ENCODE results near the gene NIP7.

DNA sequence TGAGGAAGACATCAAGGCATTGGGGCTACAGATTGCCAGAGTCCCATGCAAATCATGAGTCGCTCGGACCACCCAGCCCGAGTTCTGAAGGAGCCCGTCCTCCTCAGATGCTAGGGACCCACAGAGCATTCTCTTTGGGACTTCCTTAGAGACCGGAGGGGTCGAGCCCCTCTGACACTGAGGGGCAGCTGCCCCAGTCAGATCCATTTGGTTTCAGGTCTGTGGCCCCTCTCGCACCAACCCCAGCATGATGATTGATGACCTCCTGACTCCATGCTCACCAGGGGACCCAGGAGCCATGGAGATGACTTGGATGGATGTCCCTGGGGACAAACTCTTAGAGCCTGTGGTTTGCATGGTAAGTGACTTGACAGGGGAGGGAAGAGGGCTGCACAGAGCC is 17.2 kb upstream of the NIP7 start:
- TF ChIP-seq POLR2AphosphoS5 (IDR thresholded peaks at IDR 0.05; ENCODE audit: low read depth, low read length) (no peak), SIN3A (IDR thresholded peaks at IDR 0.05; ENCODE audit: borderline replicate concordance, insufficient read depth, low read length) (no peak), TAF1 (IDR thresholded peaks at IDR 0.05; ENCODE audit: borderline replicate concordance, insufficient read depth, low read length) (no peak)
- TF ChIP-seq, protein P1, sequence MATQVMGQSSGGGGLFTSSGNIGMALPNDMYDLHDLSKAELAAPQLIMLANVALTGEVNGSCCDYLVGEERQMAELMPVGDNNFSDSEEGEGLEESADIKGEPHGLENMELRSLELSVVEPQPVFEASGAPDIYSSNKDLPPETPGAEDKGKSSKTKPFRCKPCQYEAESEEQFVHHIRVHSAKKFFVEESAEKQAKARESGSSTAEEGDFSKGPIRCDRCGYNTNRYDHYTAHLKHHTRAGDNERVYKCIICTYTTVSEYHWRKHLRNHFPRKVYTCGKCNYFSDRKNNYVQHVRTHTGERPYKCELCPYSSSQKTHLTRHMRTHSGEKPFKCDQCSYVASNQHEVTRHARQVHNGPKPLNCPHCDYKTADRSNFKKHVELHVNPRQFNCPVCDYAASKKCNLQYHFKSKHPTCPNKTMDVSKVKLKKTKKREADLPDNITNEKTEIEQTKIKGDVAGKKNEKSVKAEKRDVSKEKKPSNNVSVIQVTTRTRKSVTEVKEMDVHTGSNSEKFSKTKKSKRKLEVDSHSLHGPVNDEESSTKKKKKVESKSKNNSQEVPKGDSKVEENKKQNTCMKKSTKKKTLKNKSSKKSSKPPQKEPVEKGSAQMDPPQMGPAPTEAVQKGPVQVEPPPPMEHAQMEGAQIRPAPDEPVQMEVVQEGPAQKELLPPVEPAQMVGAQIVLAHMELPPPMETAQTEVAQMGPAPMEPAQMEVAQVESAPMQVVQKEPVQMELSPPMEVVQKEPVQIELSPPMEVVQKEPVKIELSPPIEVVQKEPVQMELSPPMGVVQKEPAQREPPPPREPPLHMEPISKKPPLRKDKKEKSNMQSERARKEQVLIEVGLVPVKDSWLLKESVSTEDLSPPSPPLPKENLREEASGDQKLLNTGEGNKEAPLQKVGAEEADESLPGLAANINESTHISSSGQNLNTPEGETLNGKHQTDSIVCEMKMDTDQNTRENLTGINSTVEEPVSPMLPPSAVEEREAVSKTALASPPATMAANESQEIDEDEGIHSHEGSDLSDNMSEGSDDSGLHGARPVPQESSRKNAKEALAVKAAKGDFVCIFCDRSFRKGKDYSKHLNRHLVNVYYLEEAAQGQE (IDR thresholded peaks at IDR 0.05; ENCODE audit: insufficient read depth in 1 of 2, low read depth in 2 of 2, low read length in 2 of 2): no peak

Data from PFSK-1 (cell line).